ENCODE data around the gene DDX28. TPM values are rescaled to one million over a fixed set of nuclear protein-coding genes. Genes with fewer than 3 reads are reported as not detected.
"Not testable (repeated sequence)": the region's sequence is repeated elsewhere in the genome, so short reads cannot be mapped to it uniquely, and the experiment has no call there.

Gene DDX28
- total RNA-seq, 1 donor from 2014 or later = 6.6 TPM

DNA sequence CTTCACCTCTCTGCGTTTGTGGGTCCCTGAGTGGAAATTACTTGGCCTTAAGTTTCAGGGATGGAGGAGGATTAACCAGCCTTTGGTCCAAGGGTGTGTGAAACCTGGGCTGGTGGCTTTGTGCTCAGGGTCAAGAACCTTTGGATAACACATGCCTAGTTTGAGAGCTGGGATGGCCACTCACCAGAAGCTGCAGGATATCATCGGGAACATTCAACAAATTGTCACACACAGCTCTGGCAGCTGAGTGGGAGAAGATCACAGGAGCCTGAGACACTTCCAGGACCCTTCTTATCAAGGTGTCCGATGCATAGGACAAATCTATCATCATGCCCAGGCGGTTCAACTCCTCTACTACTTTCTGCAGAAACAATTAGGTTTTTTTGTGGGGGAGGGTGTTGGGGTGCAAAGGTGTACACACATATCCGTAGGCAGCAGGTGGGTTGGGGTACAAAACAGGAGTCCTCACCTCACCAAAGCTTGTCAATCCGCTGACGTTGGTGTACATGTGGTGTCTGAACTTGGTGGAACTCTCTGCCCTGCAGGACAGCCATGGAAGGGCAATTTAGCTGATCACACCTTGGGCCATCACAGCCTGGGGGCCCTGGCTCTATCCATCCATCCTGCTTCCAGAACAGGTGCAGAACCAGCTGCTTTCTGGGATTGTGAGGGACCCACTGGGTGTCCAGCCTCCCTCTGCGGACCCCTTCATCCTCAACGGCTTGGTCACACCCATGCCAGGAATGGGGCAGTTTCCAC is 45.4 kb downstream of the DDX28 start:
- Mint-ChIP-seq H3K4me3 (ENCODE audit: unreplicated experiment) (no peak overlapping the region), H3K27ac (ENCODE audit: unreplicated experiment) (no peak overlapping the region), H3K27me3 (ENCODE audit: low read depth) (peaks cover 6% of the 10 kb centered on the region), H3K9me3 (ENCODE audit: low read depth) (no peaks in the 10 kb centered on the region), H3K36me3 (ENCODE audit: low read depth) (no peaks in the 10 kb centered on the region), H3K4me1 (ENCODE audit: low read depth) (no peaks in the 10 kb centered on the region)
- DNase-seq (ENCODE audit: low spot score) = no peak
- TF ChIP-seq, protein P1, sequence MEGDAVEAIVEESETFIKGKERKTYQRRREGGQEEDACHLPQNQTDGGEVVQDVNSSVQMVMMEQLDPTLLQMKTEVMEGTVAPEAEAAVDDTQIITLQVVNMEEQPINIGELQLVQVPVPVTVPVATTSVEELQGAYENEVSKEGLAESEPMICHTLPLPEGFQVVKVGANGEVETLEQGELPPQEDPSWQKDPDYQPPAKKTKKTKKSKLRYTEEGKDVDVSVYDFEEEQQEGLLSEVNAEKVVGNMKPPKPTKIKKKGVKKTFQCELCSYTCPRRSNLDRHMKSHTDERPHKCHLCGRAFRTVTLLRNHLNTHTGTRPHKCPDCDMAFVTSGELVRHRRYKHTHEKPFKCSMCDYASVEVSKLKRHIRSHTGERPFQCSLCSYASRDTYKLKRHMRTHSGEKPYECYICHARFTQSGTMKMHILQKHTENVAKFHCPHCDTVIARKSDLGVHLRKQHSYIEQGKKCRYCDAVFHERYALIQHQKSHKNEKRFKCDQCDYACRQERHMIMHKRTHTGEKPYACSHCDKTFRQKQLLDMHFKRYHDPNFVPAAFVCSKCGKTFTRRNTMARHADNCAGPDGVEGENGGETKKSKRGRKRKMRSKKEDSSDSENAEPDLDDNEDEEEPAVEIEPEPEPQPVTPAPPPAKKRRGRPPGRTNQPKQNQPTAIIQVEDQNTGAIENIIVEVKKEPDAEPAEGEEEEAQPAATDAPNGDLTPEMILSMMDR (IDR thresholded peaks at IDR 0.05) = no peak

DNA sequence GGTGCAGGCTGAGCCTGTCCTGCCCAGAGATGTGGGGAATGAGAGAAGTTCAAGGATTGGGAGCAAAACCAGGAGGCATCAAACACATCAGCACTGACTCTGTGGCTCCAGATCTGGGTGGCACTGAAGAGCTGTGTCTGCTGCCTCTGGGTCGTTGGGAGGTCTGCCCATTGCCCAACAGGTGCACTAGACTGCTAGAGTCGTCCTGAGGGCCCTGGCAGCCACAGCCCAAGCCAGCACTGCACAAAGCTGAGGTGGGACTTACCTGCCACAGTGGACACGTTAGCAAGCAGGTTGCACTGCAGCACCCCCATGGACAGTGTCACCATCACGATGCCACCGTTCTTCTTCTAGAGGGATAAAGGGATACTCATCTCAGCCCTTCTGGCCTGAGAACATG is 46.0 kb downstream of the DDX28 start:
- Mint-ChIP-seq H3K36me3 (ENCODE audit: low read depth) (no peaks in the 10 kb centered on the region), H3K4me1 (ENCODE audit: low read depth) (no peaks in the 10 kb centered on the region), H3K4me3 (ENCODE audit: unreplicated experiment) (no peak overlapping the region), H3K27me3 (ENCODE audit: low read depth) (peaks cover 6% of the 10 kb centered on the region), H3K27ac (ENCODE audit: unreplicated experiment) (no peak overlapping the region), H3K9me3 (ENCODE audit: low read depth) (no peaks in the 10 kb centered on the region)
- DNase-seq (ENCODE audit: low spot score) = peak; percentile 88
- TF ChIP-seq, protein P1 (IDR thresholded peaks at IDR 0.05) = no peak

DNA sequence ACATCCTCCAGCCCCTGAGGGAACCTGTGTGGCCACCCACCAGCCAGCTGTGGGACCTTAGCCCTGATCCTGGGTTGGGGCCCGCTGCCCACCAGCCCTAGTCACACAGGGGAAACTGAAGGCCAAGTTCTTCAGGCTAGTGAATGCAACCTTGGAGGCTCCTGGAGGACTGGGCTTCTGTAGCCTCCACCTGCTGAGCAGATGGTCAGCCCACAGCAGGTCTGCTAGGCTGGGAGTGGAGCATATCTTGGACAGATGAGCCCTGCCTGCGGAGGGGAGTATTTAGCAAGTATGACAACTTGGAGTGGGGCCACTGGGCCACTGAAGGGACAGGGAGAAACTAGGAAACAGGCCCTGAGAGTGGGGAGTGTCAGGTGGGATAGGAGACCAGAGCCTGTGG is 46.8 kb downstream of the DDX28 start:
- peaks cover 6% of the 10 kb centered on the region for H3K27me3 Mint-ChIP-seq (ENCODE audit: low read depth)
- H3K27ac Mint-ChIP-seq (ENCODE audit: unreplicated experiment) = no peak overlapping the region
- DNase-seq (ENCODE audit: low spot score) = no peak
- no peaks in the 10 kb centered on the region for H3K4me1 Mint-ChIP-seq (ENCODE audit: low read depth)
- no peaks in the 10 kb centered on the region for H3K36me3 Mint-ChIP-seq (ENCODE audit: low read depth)
- TF ChIP-seq, protein P1 (IDR thresholded peaks at IDR 0.05) = no peak
- H3K9me3 Mint-ChIP-seq (ENCODE audit: low read depth) = no peaks in the 10 kb centered on the region
- H3K4me3 Mint-ChIP-seq (ENCODE audit: unreplicated experiment) = no peak overlapping the region

DNA sequence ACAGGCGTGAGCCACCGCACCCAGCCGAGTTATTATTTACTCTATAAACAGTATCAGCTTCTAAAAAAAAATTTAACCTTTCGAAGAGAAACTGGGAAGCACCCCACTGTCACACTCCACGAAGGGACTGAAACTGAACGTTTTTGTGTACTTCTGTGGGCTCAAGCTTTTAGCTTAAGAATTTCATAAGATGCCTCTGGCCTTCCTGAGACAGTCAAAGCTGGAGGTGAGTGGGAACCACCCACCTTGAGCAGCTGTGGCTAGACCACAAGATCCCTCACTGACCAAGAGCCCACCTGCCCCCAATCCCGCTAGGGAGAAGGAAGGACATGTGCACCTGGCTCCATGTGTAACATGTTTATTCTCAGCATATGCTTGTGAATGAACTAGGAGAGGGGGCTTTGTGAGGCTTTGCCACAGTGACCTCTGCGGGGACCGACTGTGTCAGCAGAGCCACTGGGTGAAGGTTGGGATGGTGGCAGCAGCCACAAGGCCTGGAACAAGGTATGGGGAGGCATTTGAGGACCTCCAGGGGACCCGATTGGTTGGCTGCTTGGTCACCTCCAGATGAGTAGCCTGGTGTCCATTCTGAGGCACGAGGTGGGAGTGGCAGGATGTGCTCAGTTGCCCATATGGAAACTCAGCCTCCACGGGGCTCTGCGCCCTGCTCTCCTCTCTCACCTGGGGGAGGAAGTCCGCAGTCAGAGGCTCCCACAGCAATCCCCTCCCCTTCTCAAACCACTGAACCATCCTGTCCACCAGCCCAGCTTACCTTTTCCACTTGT is 47.5 kb downstream of the DDX28 start:
- Mint-ChIP-seq H3K9me3 (ENCODE audit: low read depth) (no peaks in the 10 kb centered on the region), H3K27ac (ENCODE audit: unreplicated experiment) (no peak overlapping the region), H3K27me3 (ENCODE audit: low read depth) (peaks cover 6% of the 10 kb centered on the region), H3K4me3 (ENCODE audit: unreplicated experiment) (no peak overlapping the region), H3K36me3 (ENCODE audit: low read depth) (no peaks in the 10 kb centered on the region), H3K4me1 (ENCODE audit: low read depth) (no peaks in the 10 kb centered on the region)
- no peak for DNase-seq (ENCODE audit: low spot score)
- TF ChIP-seq, protein P1 (IDR thresholded peaks at IDR 0.05) = no peak

DNA sequence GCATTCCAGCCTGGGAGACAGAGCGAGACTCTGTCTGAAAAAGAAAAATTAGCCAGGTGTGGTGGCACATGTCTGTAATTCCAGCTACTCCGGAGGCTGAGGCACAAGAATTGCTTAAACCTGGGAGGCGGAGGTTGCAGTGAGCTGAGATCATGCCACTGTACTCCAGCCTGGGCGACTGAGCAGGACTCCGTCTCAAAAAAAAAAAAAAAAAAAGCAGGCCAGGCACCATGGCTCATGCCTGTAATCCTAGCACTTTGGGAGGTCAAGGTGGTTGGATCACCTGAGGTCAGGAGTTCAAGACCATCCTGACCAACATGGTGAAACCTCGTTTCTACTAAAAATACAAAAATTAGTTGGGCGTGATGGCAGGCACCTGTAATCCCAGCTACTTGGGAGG is 50.7 kb downstream of the DDX28 start:
- H3K27ac Mint-ChIP-seq (ENCODE audit: unreplicated experiment); H3K4me1 Mint-ChIP-seq (ENCODE audit: low read depth); H3K9me3 Mint-ChIP-seq (ENCODE audit: low read depth); H3K27me3 Mint-ChIP-seq (ENCODE audit: low read depth); DNase-seq (ENCODE audit: low spot score); H3K36me3 Mint-ChIP-seq (ENCODE audit: low read depth); H3K4me3 Mint-ChIP-seq (ENCODE audit: unreplicated experiment): not testable (repeated sequence)

Measured in chondrocyte (in vitro differentiated cells).